Calu3 (cell line): ENCODE measurements around the gene PARP14. TPM values are rescaled to one million over a fixed set of nuclear protein-coding genes. Genes with fewer than 3 reads are reported as not detected.

Source experiments
- BruUV-seq: library from RNA; stranded (reverse); fragments of 400-500 nt; replicated peaks from 2 replicates; lab custom pipeline; 2021; lab: Mats Ljungman, UMichigan
- CTCF ChIA-PET: fragments of 300-600 bp; sonication (Branson Sonifier 250); formaldehyde crosslinking; loops from one replicate; lab custom pipeline; 2022; ENCODE audit warnings: antibody characterized with exemption; lab: Charles Lee
- DNase-seq: peaks from one replicate; pipeline ENCODE4 v3.0.0; 2022
- H3K27ac Mint-ChIP-seq: one replicate; pipeline ENCODE4 v1.8.0; 2022; ENCODE audit warnings: mixed read lengths; ENCODE audit not compliant: unreplicated experiment
- H3K27me3 Mint-ChIP-seq: one replicate; pipeline ENCODE4 v1.8.0; 2022; ENCODE audit warnings: mixed read lengths; ENCODE audit not compliant: unreplicated experiment
- H3K36me3 Mint-ChIP-seq: one replicate; pipeline ENCODE4 v1.8.0; 2022; ENCODE audit warnings: mild to moderate bottlenecking, moderate library complexity, mixed read lengths; ENCODE audit not compliant: insufficient read depth, unreplicated experiment
- H3K4me1 Mint-ChIP-seq: one replicate; pipeline ENCODE4 v1.8.0; 2022; ENCODE audit warnings: mild to moderate bottlenecking, low read depth, mixed read lengths; ENCODE audit not compliant: unreplicated experiment
- H3K4me3 Mint-ChIP-seq: one replicate; pipeline ENCODE4 v1.8.0; 2022; ENCODE audit warnings: mild to moderate bottlenecking, low read depth, moderate library complexity, mixed read lengths; ENCODE audit not compliant: unreplicated experiment
- H3K9me3 Mint-ChIP-seq: one replicate; pipeline ENCODE4 v1.8.0; 2022; ENCODE audit warnings: low read depth, mixed read lengths; ENCODE audit not compliant: unreplicated experiment
- CTCF ChIP-seq: fragments of 200-600 bp; IDR thresholded peaks from one replicate; pipeline ENCODE4 v1.8.0; 2022; ENCODE audit warnings: antibody characterized with exemption; ENCODE audit not compliant: unreplicated experiment
- intact Hi-C: fragments of 100-400 bp; cut with micrococcal nuclease; formaldehyde crosslinking; loops from one replicate; pipeline ENCODE4 v1.10.0; 2022; ENCODE audit not compliant: unreplicated experiment
- total RNA-seq: library from RNA; stranded (reverse); gene quantifications from 2 replicates; pipeline ENCODE4 v1.2.3, GENCODE V29; 2022

The PARP14 gene
- total RNA-seq, 1 experiment from 2014 or later: 95.5 TPM

DNA sequence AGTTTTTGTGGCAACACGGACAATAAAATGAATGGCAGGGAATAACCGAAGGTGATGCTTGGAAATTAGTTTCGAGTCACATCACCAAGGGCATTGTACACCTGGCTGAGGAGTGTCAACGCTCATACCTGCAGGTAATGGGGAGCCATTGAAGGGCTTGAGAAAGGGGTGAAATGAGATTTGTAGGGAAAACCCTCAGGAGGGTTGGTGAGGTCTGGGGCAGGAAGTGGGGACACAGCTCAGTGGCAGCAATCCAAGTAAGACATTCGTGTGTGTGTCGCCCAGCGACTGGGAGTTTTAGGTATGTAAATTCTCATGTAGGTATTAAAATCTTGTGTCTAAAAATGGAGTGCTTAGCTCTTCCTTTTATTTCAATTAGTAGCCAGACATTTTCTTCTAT, 14.3 kb downstream of the PARP14 start:
- no peak for DNase-seq
- Mint-ChIP-seq H3K27ac (no peak overlapping the region), H3K4me3 (no peak overlapping the region), H3K9me3 (no peaks in the 10 kb centered on the region), H3K36me3 (peaks cover 5% of the 10 kb centered on the region), H3K4me1 (peaks cover under 1% of the 10 kb centered on the region), H3K27me3 (no peaks in the 10 kb centered on the region)
- CTCF ChIA-PET: interaction anchor here (0.7 kb wide), 1 partner anchor 25 kb away, joined by 3 read pairs; no protein-coding TSS in a partner anchor
- BruUV-seq: no TSS peak
- no peak for TF ChIP-seq CTCF
- intact Hi-C loops: no loop called here

- BruUV-seq: no TSS peak
- no peaks in the 10 kb centered on the region for H3K9me3 Mint-ChIP-seq
- H3K27me3 Mint-ChIP-seq: no peaks in the 10 kb centered on the region
- DNase-seq: no peak
- no peak overlapping the region for H3K27ac Mint-ChIP-seq
- H3K36me3 Mint-ChIP-seq: peaks cover 9% of the 10 kb centered on the region
- intact Hi-C loops: no loop called here
- no peak overlapping the region for H3K4me3 Mint-ChIP-seq
- no peak for TF ChIP-seq CTCF
- no peaks in the 10 kb centered on the region for H3K4me1 Mint-ChIP-seq
- CTCF ChIA-PET: interaction anchor here (0.7 kb wide), 1 partner anchor 26 kb away, joined by 3 read pairs; no protein-coding TSS in a partner anchor
Observed at GRCh38 chr3:122695927-122696561, 15.4 kb downstream of the PARP14 start.

- H3K4me3 Mint-ChIP-seq: no peak overlapping the region
- TF ChIP-seq CTCF: no peak
- no peak for DNase-seq
- CTCF ChIA-PET: no interaction called here
- BruUV-seq: no TSS peak
- H3K9me3 Mint-ChIP-seq: no peaks in the 10 kb centered on the region
- H3K27me3 Mint-ChIP-seq: no peaks in the 10 kb centered on the region
- H3K36me3 Mint-ChIP-seq: peaks cover 13% of the 10 kb centered on the region
- H3K27ac Mint-ChIP-seq: no peak overlapping the region
- intact Hi-C loops: no loop called here
- H3K4me1 Mint-ChIP-seq: no peaks in the 10 kb centered on the region
Observed at GRCh38 chr3:122697952-122698620, 17.4 kb downstream of the PARP14 start.

DNA sequence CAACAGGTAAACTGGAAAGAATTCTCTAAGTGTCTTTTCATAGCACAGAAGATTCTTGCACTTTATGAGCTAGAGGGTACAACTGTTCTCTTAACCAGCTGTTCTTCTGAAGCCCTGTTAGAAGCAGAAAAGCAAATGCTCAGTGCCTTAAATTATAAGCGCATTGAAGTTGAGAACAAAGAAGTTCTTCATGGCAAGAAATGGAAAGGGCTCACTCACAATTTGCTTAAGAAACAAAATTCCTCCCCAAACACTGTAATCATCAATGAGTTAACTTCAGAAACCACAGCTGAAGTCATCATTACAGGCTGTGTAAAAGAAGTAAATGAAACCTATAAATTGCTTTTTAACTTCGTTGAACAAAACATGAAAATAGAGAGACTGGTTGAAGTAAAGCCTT, 19.6 kb downstream of the PARP14 start:
- no peak for DNase-seq
- Mint-ChIP-seq H3K4me1 (no peaks in the 10 kb centered on the region), H3K9me3 (no peaks in the 10 kb centered on the region), H3K36me3 (peaks cover 17% of the 10 kb centered on the region), H3K4me3 (no peak overlapping the region), H3K27me3 (no peaks in the 10 kb centered on the region), H3K27ac (no peak overlapping the region)
- TF ChIP-seq CTCF: no peak
- CTCF ChIA-PET: interaction anchor here (0.9 kb wide), 1 partner anchor 307 kb away, joined by 3 read pairs; no protein-coding TSS in a partner anchor
- intact Hi-C loops: no loop called here
- BruUV-seq: no TSS peak
